ENCODE measurements around the gene CHCHD3.
A peak's percentile ranks its signal among the peaks of the same experiment; 100 is the strongest.
"Not testable (repeated sequence)": the region's sequence is repeated elsewhere in the genome, so short reads cannot be mapped to it uniquely, and the experiment has no call there.

The CHCHD3 gene

GRCh38 chr7:132998763-132999162 is 83.1 kb downstream of the CHCHD3 start:
- DNase-seq, result peak; percentile 20

DNA sequence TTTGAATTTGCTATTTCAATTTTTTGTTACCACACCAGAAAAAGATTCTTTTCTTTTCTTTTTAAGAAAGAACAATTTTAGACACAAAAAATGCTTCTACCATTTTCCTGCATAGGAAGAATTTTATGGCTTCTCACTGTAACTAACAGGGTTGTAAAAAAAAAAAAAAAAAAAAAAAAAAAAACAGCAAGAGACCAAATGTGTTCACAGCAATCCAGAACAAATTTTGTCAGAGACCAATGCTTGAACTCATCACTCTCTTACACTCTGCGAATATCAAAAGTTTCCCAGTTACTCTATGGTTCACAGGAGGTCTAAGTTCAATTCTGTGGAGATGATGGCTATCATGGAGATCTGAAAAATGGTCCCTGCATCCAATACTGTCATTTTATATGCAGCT is 84.4 kb downstream of the CHCHD3 start:
- DNase-seq, result no peak

GRCh38 chr7:132996581-132997242 is 85.2 kb downstream of the CHCHD3 start:
- peak; percentile 79 for DNase-seq

GRCh38 chr7:132993377-132994013 is 88.4 kb downstream of the CHCHD3 start:
- DNase-seq, result no peak

- DNase-seq, result no peak
Observed at GRCh38 chr7:132991615-132992587, 90.0 kb downstream of the CHCHD3 start.

- no peak for DNase-seq
Observed at GRCh38 chr7:132988117-132988516, 93.8 kb downstream of the CHCHD3 start.

GRCh38 chr7:132980402-132980801 is 101.5 kb downstream of the CHCHD3 start:
- DNase-seq, result no peak

- no peak for DNase-seq
Observed at GRCh38 chr7:132979524-132979923, 102.4 kb downstream of the CHCHD3 start.

- no peak for DNase-seq
Observed at GRCh38 chr7:132977234-132977633, 104.7 kb downstream of the CHCHD3 start.

DNA sequence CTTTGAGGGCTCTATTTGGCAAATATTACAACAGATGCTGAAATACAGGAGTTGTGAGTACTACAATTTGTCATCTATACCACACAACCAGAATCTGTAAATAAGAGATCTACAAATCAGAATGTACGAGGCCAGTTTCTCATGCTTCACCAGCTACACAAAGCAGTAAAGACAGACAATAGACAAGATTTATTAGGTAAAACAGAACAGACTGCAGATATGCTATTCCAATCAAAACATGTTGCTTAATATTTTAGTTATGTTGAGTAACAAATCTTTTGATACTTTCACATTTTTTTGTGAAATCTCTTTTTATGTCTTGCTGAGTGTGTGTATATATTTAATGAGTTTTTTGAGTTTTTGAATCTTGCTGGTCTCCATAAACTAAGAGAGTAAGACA is 109.1 kb downstream of the CHCHD3 start:
- DNase-seq, result no peak

GRCh38 chr7:132970257-132970656 is 111.6 kb downstream of the CHCHD3 start:
- DNase-seq, result no peak

GRCh38 chr7:132969520-132969919 is 112.4 kb downstream of the CHCHD3 start:
- DNase-seq, result no peak

GRCh38 chr7:132967470-132967848 is 114.4 kb downstream of the CHCHD3 start:
- not testable (repeated sequence) for DNase-seq

DNA sequence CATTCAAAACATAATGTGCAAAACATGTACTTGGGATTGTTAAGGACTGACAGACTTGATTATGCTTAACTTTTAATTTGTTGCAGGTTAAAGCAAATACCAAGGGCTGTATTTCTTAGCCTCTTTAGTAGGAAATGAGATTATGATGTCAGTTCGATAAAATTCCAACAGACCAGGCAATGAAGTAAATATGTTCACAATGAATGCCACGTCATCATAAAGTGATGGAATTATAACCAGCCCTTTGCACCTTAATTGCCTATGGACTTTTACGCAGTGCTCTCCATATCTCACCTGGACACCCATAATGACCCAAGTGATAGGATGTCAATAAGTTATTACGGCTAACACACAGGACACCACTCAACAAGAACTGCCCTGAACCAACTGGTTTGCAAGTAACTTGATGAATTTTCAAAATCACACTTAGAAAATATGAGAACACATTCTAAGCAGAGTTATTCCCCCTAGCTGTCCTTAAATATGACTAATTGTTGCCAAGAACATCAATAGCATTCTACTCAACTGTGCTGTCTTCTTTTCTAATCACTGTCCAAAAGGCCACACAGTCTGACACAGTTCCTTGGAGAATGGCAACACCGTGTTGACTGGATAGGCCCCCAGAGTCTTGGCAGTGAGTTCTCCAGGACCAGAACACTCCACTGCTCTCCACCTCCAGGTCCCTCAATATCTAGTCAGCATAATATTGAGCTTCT is 115.0 kb downstream of the CHCHD3 start:
- no peak for DNase-seq

- DNase-seq, result no peak
Observed at GRCh38 chr7:132965951-132966350, 115.9 kb downstream of the CHCHD3 start.

- no peak for DNase-seq
Observed at GRCh38 chr7:132964876-132965275, 117.0 kb downstream of the CHCHD3 start.

DNA sequence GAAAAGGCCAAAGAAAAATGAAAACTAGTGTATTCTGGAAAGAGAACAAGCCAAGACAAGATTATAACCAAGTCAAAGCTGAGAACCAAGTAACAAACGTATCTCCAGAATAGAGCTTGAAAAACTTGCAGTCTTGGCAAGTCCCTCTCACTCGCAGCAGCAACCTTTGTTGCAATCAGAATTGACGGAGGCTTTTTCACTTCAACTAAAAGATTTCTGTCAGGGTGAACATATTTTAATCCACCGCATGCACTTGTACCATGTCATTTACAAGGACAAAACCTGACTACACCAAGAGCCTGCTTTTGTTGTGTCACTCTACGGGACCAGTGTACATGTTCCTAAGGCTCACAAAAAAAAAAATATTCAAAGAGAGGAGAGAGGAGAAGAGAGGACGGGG is 122.0 kb downstream of the CHCHD3 start:
- no peak for DNase-seq

DNA sequence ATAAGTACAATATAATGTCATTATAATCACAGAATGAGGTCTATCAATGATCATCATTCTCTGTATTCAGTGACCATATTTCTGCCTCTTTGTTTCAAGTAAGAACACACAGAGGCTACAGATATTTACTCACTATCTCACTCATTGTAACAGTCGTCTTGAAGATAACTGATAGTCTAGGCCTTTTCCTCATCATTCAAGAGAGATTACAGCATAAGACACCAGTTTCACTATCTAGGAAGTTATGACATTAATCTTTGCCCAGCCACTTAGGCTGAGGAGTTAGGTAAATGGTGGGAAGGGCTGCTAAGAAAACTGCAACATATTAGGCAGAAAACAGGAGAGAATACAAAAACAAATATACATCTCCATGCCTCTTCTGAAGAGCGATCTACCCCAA is 125.3 kb downstream of the CHCHD3 start:
- no peak for DNase-seq

- DNase-seq, result no peak
Observed at GRCh38 chr7:132953468-132953867, 128.4 kb downstream of the CHCHD3 start.

- no peak for DNase-seq
Observed at GRCh38 chr7:132950725-132951124, 131.2 kb downstream of the CHCHD3 start.

DNA sequence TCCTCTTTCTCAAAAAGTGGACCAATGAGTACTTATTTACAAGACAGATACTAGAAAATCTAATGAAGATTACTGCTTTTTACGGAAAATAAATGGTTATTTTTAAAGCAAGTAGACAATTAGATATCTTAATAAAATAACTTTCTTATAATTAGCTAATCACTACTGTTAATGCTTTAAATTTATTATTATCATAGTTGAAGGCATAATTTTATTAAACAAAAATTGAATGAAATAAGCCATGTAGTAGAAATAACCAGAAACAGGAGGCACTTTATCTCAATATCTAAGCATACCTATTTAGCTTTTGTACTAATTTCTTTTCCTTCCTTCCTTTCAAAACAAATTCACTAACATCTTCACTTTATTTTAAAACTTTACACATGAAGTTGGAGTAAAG is 134.9 kb downstream of the CHCHD3 start:
- no peak for DNase-seq

- no peak for DNase-seq
Observed at GRCh38 chr7:132944774-132945173, 137.1 kb downstream of the CHCHD3 start.

- DNase-seq, result no peak
Observed at GRCh38 chr7:132943645-132944044, 138.2 kb downstream of the CHCHD3 start.
